H1 (cell line): ENCODE results near the gene LAMB1. TPM values are rescaled to one million over a fixed set of nuclear protein-coding genes. Genes with fewer than 3 reads are reported as not detected.

Experiments used
- ATF3 ChIP-seq: IDR thresholded peaks from 2 replicates; pipeline ENCODE4 v1.6.1; 2011; ENCODE audit warnings: low read depth, mild to moderate bottlenecking, low read length; ENCODE audit not compliant: insufficient read depth
- CREB1 ChIP-seq: IDR thresholded peaks from 2 replicates; pipeline ENCODE4 v1.6.1; 2012; ENCODE audit warnings: inconsistent platforms
- EP300 ChIP-seq, 2 experiments: IDR thresholded peaks; 1 replicate in 1 of 2; 2 replicates in 1 of 2; pipeline ENCODE4 v1.6.1; 2011 to 2012; ENCODE audit warnings: low read depth in 2 of 2, low read length in 2 of 2, mild to moderate bottlenecking in 2 of 2, borderline replicate concordance in 1 of 2, inconsistent platforms in 1 of 2, moderate library complexity in 1 of 2
- MAFK ChIP-seq: IDR thresholded peaks from 2 replicates; pipeline ENCODE4 v1.6.1; 2012; ENCODE audit warnings: low read depth, mild to moderate bottlenecking, improper control_type of control experiment, low read length
- RBBP5 ChIP-seq: IDR thresholded peaks from 2 replicates; pipeline ENCODE4 v1.7.1; 2012; ENCODE audit warnings: low read depth, mild to moderate bottlenecking, inconsistent platforms, low read length, moderate library complexity, borderline replicate concordance
- RXRA ChIP-seq: IDR thresholded peaks from 2 replicates; pipeline ENCODE4 v1.6.1; 2011; ENCODE audit warnings: low read depth, mild to moderate bottlenecking, low read length, moderate library complexity; ENCODE audit not compliant: insufficient read depth
- SP1 ChIP-seq: IDR thresholded peaks from 2 replicates; pipeline ENCODE4 v1.6.1; 2011; ENCODE audit warnings: low read depth, low read length
- SP2 ChIP-seq: IDR thresholded peaks from 2 replicates; pipeline ENCODE4 v1.6.1; 2012; ENCODE audit warnings: mild to moderate bottlenecking, low read length, inconsistent platforms
- polyA plus RNA-seq, 7 experiments: library from polyadenylated mRNA; depleted of rRNA in 3 of 7; stranded (reverse) in 5 of 7; unstranded in 2 of 7; fragments of >200 nt in 5 of 7; fragments of 200-250 nt in 2 of 7; gene quantifications; 1 replicate in 5 of 7; 2 replicates in 1 of 7; 4 replicates in 1 of 7; pipeline versions ENCODE4 v1.2.1 to v1.2.3, GENCODE V29; 2011 to 2013; ENCODE audit warnings: missing spikeins in 2 of 7, mixed read lengths in 2 of 7
- total RNA-seq: library from RNA; stranded (reverse); fragmentation: NEBNext Ultra II Directional; extraction: Animal tissue kit (Norgen Biotek cat#: 25700); gene quantifications from 2 replicates; pipeline ENCODE4 v1.2.1, GENCODE V29; 2021

The LAMB1 gene
- total and polyA plus RNA-seq, 2 of the 8 experiments (the other 6 are each of a cell fraction or from before 2014, with no cell fraction given), result 31.9 to 38.5 TPM

- TF ChIP-seq CREB1, result no peak
- no peak for TF ChIP-seq ATF3
- no peak for TF ChIP-seq RBBP5
- TF ChIP-seq SP2, result no peak
- TF ChIP-seq RXRA, result no peak
- no peak for TF ChIP-seq MAFK
- no peak for TF ChIP-seq EP300 (IDR thresholded peaks at IDR 0.05; ENCODE audit: borderline replicate concordance in 1 of 2, low read depth in 2 of 2, low read length in 2 of 2)
- TF ChIP-seq SP1, result no peak
Measured at GRCh38 chr7:107989618-107990373, 13.2 kb downstream of the LAMB1 start (continued).
